GM18868 (cell line): ENCODE measurements around the gene MRPL36.
"Not testable (repeated sequence)": the region's sequence is repeated elsewhere in the genome, so short reads cannot be mapped to it uniquely, and the experiment has no call there.

Experiments
- ATAC-seq: cut with Tn5 transposase; IDR thresholded peaks from one replicate; pipeline ENCODE4 v1.9.1; 2021; ENCODE audit warnings: mild to moderate bottlenecking, moderate library complexity; ENCODE audit not compliant: unreplicated experiment

MRPL36 gene

GRCh38 chr5:1832511-1833250 lies 33.0 kb upstream of the MRPL36 start:
- no peak for ATAC-seq

- no peak for ATAC-seq
These were observed 32.2 kb upstream of the MRPL36 start for GRCh38 chr5:1831677-1832313.

- no peak for ATAC-seq
These were observed 31.6 kb upstream of the MRPL36 start for GRCh38 chr5:1831257-1831656.

- no peak for ATAC-seq
These were observed 31.1 kb upstream of the MRPL36 start for GRCh38 chr5:1830571-1831228.

GRCh38 chr5:1827886-1828397 lies 28.3 kb upstream of the MRPL36 start:
- ATAC-seq, result peak; percentile 59

- ATAC-seq, result no peak
These were observed 27.6 kb upstream of the MRPL36 start for GRCh38 chr5:1827025-1827885.

GRCh38 chr5:1826235-1826980 lies 26.8 kb upstream of the MRPL36 start:
- ATAC-seq, result no peak

- ATAC-seq, result no peak
These were observed 25.5 kb upstream of the MRPL36 start for GRCh38 chr5:1824903-1825841.

GRCh38 chr5:1824109-1824821 lies 24.6 kb upstream of the MRPL36 start:
- ATAC-seq, result no peak

GRCh38 chr5:1823381-1824034 lies 23.9 kb upstream of the MRPL36 start:
- ATAC-seq, result no peak

- no peak for ATAC-seq
These were observed 22.2 kb upstream of the MRPL36 start for GRCh38 chr5:1821862-1822261.

- ATAC-seq, result no peak
These were observed 21.3 kb upstream of the MRPL36 start for GRCh38 chr5:1820926-1821325.

GRCh38 chr5:1820381-1820780 lies 20.7 kb upstream of the MRPL36 start:
- no peak for ATAC-seq

GRCh38 chr5:1819458-1819857 lies 19.8 kb upstream of the MRPL36 start:
- no peak for ATAC-seq

GRCh38 chr5:1818784-1819183 lies 19.1 kb upstream of the MRPL36 start:
- no peak for ATAC-seq

- no peak for ATAC-seq
These were observed 17.8 kb upstream of the MRPL36 start for GRCh38 chr5:1817261-1818043.

GRCh38 chr5:1816495-1817089 lies 17.0 kb upstream of the MRPL36 start:
- not testable (repeated sequence) for ATAC-seq
